ENCODE measurements around the gene GZMM.
A peak's percentile ranks its signal among the peaks of the same experiment; 100 is the strongest.

The GZMM gene

DNA sequence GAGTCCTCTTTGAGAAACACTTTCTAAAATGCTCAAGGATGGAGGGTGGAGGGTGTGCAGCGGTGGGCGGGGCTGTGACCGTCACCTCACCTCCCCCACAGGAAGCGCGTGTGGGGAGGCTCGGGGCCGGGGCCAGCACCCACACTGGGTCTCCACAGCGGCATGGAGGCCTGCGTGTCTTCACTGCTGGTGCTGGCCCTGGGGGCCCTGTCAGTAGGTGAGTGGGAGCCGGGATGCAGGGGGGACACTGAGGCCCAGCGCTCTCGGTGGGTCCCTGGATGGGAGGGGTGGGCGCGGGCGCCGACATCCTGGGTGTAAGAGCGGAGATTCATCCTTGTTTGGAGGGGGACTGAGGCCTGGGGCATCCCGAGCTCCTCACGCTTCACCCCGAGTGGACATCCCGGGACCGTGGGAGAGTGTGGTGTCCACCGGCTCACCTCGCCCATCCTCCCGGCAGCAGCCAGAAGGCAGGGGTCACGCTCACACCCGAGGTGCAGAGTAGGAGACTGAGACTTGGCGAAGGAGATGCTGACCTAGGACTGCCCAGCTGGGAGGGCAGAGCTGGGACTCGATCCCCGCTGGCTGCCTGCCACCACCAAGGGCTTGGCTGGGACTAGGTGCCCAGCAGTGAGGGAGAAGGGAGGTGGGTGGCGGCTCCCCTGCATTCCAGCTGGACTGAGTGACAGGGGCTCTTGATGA, at the start of gene GZMM:
Gene GZMM, plus strand, starts transcription at position 144 of the 699 bp plus-strand sequence. Its CDS starts 19 bp downstream, at position 163.
- Mint-ChIP-seq H3K36me3 (no peaks in the 10 kb centered on the region), H3K27me3 (peaks cover 8% of the 10 kb centered on the region), H3K4me3 (no peak within 1 kb of the TSS), H3K4me1 (peaks cover 2% of the 10 kb centered on the region), H3K27ac (no peak within 1 kb of the TSS), H3K9me3 (peaks cover 2% of the 10 kb centered on the region)
- DNase-seq (ENCODE audit: low spot score in 2 of 2) = no peak
- peak; percentile 60 for ATAC-seq (ENCODE audit: low read depth)

- DNase-seq (ENCODE audit: low spot score in 2 of 2) (no peak), ATAC-seq (ENCODE audit: low read depth) (no peak)
- Mint-ChIP-seq H3K36me3 (peaks cover 3% of the 10 kb centered on the region), H3K4me3 (no peak overlapping the region), H3K4me1 (peaks cover 18% of the 10 kb centered on the region), H3K9me3 (peaks cover 1% of the 10 kb centered on the region), H3K27ac (peak overlapping the region; percentile 51), H3K27me3 (peaks cover 19% of the 10 kb centered on the region)
Measured at GRCh38 chr19:494171-495080, 49.4 kb upstream of the GZMM start.

DNA sequence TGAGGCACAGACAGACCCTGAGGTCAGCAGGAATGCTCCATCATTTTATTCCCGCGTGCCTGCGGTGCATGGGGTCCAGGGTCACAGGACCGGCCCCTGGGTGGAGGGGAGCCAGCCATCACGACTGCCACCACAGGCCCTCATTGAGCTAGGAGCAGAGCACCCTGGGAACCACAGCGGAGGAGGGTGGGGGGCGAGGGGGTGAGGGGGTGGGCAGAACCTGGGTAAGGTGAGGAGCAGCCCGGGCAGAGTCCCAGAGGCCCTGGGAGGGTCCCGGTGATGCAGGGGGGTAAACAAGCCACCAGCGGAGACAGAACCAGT, 48.8 kb upstream of the GZMM start:
- no peak overlapping the region for H3K27ac Mint-ChIP-seq
- H3K4me1 Mint-ChIP-seq = peaks cover 16% of the 10 kb centered on the region
- peaks cover 1% of the 10 kb centered on the region for H3K9me3 Mint-ChIP-seq
- peaks cover 22% of the 10 kb centered on the region for H3K27me3 Mint-ChIP-seq
- ATAC-seq (ENCODE audit: low read depth) (no peak), DNase-seq (ENCODE audit: low spot score in 2 of 2) (no peak)
- H3K36me3 Mint-ChIP-seq = peaks cover 3% of the 10 kb centered on the region
- no peak overlapping the region for H3K4me3 Mint-ChIP-seq

GRCh38 chr19:495402-496111, 48.3 kb upstream of the GZMM start:
- H3K36me3 Mint-ChIP-seq = peaks cover 3% of the 10 kb centered on the region
- peak in 1 of 2 donors; percentile 57 for DNase-seq (ENCODE audit: low spot score in 2 of 2)
- H3K4me3 Mint-ChIP-seq = no peak overlapping the region

GRCh38 chr19:496112-496665, 47.7 kb upstream of the GZMM start, which contains the start of gene MADCAM1:
Gene MADCAM1, plus strand, starts transcription at chr19:496486. Its CDS starts 14 bp downstream, at chr19:496500.
- DNase-seq (ENCODE audit: low spot score in 2 of 2) = no peak
- peaks cover 1% of the 10 kb centered on the region for H3K9me3 Mint-ChIP-seq
- peaks cover 16% of the 10 kb centered on the region for H3K4me1 Mint-ChIP-seq
- H3K27ac Mint-ChIP-seq = no peak within 1 kb of the TSS
- H3K27me3 Mint-ChIP-seq = peaks cover 22% of the 10 kb centered on the region
- H3K36me3 Mint-ChIP-seq = peaks cover 3% of the 10 kb centered on the region
- no peak for ATAC-seq (ENCODE audit: low read depth)
- no peak within 1 kb of the TSS for H3K4me3 Mint-ChIP-seq

More at GRCh38 chr19:495402-496111, 48.3 kb upstream of the GZMM start:
- H3K27ac Mint-ChIP-seq = no peak overlapping the region
- peaks cover 22% of the 10 kb centered on the region for H3K27me3 Mint-ChIP-seq
- H3K4me1 Mint-ChIP-seq = peaks cover 16% of the 10 kb centered on the region
- peaks cover 1% of the 10 kb centered on the region for H3K9me3 Mint-ChIP-seq
- peak; percentile 45 for ATAC-seq (ENCODE audit: low read depth)

DNA sequence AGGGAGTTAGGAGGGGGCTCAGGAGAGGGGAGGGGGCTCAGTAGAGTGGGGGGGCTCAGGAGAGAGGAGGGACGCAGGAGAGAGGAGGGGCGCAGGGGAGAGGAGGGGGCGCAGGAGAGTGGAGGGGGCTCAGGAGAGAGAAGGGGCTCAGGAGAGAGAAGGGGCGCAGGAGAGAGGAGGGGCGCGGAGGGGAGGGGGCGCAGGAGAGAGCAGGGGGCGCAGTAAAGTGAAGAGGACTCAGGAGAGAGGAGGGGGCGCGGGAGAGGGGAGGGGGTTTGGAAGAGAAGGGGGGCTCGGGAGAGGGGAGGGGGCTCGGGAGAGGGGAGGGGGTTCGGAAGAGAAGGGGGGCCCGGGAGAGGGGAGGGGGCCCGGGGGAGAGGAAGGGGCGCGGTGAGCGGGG, 46.9 kb upstream of the GZMM start:
- Mint-ChIP-seq H3K9me3 (peaks cover 1% of the 10 kb centered on the region), H3K27ac (no peak overlapping the region), H3K4me1 (peaks cover 16% of the 10 kb centered on the region), H3K27me3 (peaks cover 22% of the 10 kb centered on the region), H3K4me3 (no peak overlapping the region), H3K36me3 (peaks cover 3% of the 10 kb centered on the region)
- ATAC-seq (ENCODE audit: low read depth) (no peak), DNase-seq (ENCODE audit: low spot score in 2 of 2) (no peak)

- H3K4me1 Mint-ChIP-seq = peaks cover 16% of the 10 kb centered on the region
- peaks cover 1% of the 10 kb centered on the region for H3K9me3 Mint-ChIP-seq
- no peak for DNase-seq (ENCODE audit: low spot score in 2 of 2)
- H3K27me3 Mint-ChIP-seq = peaks cover 22% of the 10 kb centered on the region
- ATAC-seq (ENCODE audit: low read depth) = no peak
- H3K36me3 Mint-ChIP-seq = peaks cover 3% of the 10 kb centered on the region
- no peak overlapping the region for H3K27ac Mint-ChIP-seq
- H3K4me3 Mint-ChIP-seq = no peak overlapping the region
Measured at GRCh38 chr19:497491-497868, 46.4 kb upstream of the GZMM start.

- no peaks in the 10 kb centered on the region for H3K9me3 Mint-ChIP-seq
- no peak overlapping the region for H3K27ac Mint-ChIP-seq
- H3K4me1 Mint-ChIP-seq = peaks cover 14% of the 10 kb centered on the region
- peak; percentile 22 for ATAC-seq (ENCODE audit: low read depth)
- H3K4me3 Mint-ChIP-seq = peak overlapping the region; percentile 21
- H3K36me3 Mint-ChIP-seq = peaks cover 3% of the 10 kb centered on the region
- peaks cover 22% of the 10 kb centered on the region for H3K27me3 Mint-ChIP-seq
- DNase-seq (ENCODE audit: low spot score in 2 of 2) = no peak
Measured at GRCh38 chr19:497869-498510, 45.9 kb upstream of the GZMM start.

GRCh38 chr19:498511-498891, 45.4 kb upstream of the GZMM start:
- H3K27ac Mint-ChIP-seq = no peak overlapping the region
- peaks cover 3% of the 10 kb centered on the region for H3K36me3 Mint-ChIP-seq
- ATAC-seq (ENCODE audit: low read depth) (no peak), DNase-seq (ENCODE audit: low spot score in 2 of 2) (no peak)
- H3K9me3 Mint-ChIP-seq = no peaks in the 10 kb centered on the region
- H3K4me3 Mint-ChIP-seq = peak overlapping the region; percentile 21
- peaks cover 13% of the 10 kb centered on the region for H3K4me1 Mint-ChIP-seq
- H3K27me3 Mint-ChIP-seq = peaks cover 22% of the 10 kb centered on the region

GRCh38 chr19:498977-499623, 44.8 kb upstream of the GZMM start:
- Mint-ChIP-seq H3K4me1 (peaks cover 10% of the 10 kb centered on the region), H3K9me3 (no peaks in the 10 kb centered on the region), H3K4me3 (peak overlapping the region; percentile 25), H3K36me3 (peaks cover 3% of the 10 kb centered on the region), H3K27ac (no peak overlapping the region), H3K27me3 (peaks cover 20% of the 10 kb centered on the region)
- ATAC-seq (ENCODE audit: low read depth) = no peak
- no peak for DNase-seq (ENCODE audit: low spot score in 2 of 2)

DNA sequence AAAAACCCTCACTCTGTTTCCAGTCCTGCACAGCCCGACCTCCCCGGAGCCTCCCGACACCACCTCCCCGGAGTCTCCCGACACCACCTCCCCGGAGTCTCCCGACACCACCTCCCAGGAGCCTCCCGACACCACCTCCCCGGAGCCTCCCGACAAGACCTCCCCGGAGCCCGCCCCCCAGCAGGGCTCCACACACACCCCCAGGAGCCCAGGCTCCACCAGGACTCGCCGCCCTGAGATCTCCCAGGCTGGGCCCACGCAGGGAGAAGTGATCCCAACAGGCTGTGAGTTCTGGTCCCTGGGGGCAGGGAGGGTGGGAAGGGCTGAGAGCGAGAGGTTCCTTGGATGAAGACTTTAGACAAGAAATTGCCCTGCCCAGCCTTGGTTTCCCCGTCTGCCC, 42.2 kb upstream of the GZMM start:
- ATAC-seq (ENCODE audit: low read depth) (no peak), DNase-seq (ENCODE audit: low spot score in 2 of 2) (no peak)

GRCh38 chr19:504616-505015, 39.2 kb upstream of the GZMM start:
- Mint-ChIP-seq H3K4me3 (no peak overlapping the region), H3K27me3 (peaks cover 1% of the 10 kb centered on the region), H3K27ac (no peak overlapping the region), H3K4me1 (peaks cover 5% of the 10 kb centered on the region), H3K36me3 (no peaks in the 10 kb centered on the region), H3K9me3 (no peaks in the 10 kb centered on the region)
- no peak for ATAC-seq (ENCODE audit: low read depth)
- no peak for DNase-seq (ENCODE audit: low spot score in 2 of 2)

More for the DNA sequence above, 42.2 kb upstream of the GZMM start:
- Mint-ChIP-seq H3K4me3 (no peak overlapping the region), H3K27ac (no peak overlapping the region), H3K27me3 (peaks cover 14% of the 10 kb centered on the region), H3K9me3 (no peaks in the 10 kb centered on the region), H3K36me3 (peaks cover 3% of the 10 kb centered on the region), H3K4me1 (peaks cover 10% of the 10 kb centered on the region)
